SKM-1 treated with dmso at 0.1 percent for 144 hours (cell line): ENCODE measurements around the gene PPP1R26.
"Not testable (repeated sequence)": the region's sequence is repeated elsewhere in the genome, so short reads cannot be mapped to it uniquely, and the experiment has no call there.

ENCODE experiments used
- DNase-seq: peaks from one replicate; lab custom pipeline; 2025; ENCODE audit not compliant: unreplicated experiment; lab: John Stamatoyannopoulos, UW

Gene PPP1R26

GRCh38 chr9:135534192-135534711 lies 54.7 kb downstream of the PPP1R26 start:
- DNase-seq = not testable (repeated sequence)

DNA sequence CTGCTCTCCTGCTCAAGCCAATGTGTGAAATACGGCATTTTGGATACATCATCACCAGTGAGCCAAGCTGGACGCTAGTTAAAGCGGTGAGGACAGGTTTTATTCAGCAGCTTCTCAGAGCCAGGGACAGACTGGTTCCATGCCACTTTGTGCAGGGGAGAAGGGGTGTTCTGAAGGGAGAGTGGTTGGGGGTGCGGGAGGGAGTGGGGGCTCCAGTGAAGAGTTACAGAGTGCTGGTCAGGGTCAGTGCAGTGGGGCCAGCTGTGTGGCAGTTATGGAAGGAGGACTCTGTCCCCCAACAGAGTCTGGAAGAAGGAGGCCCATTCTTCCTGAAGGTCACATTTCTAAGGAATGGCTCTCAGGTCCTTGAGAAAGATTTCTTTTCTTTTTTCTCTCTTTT lies 55.2 kb downstream of the PPP1R26 start:
- not testable (repeated sequence) for DNase-seq

GRCh38 chr9:135535631-135536030 lies 56.0 kb downstream of the PPP1R26 start:
- DNase-seq = not testable (repeated sequence)

DNA sequence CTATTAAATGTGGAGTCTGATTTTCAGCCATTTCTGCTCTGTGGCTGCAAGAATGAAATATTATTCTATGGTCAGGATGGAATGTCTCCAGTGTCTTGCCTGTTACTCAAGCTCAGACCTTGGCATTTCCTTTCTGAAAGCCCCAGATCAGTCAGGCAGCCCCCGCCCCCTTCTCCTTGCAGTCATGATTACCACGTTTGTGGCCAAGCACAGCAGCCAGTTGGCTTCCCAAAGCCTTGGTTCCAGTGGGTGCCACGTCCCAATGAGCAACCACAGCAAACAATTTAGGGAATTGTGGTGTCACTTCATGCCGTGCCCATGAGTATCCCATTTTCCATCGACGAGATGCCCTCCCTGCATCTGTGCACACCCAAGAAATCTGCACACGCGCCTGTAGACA lies 56.6 kb downstream of the PPP1R26 start:
- DNase-seq = no peak
